A673 (cell line): ENCODE measurements around the gene MYO1D. TPM values are rescaled to one million over a fixed set of nuclear protein-coding genes. Genes with fewer than 3 reads are reported as not detected.

ENCODE experiments used
- BruUV-seq: library from RNA; stranded (reverse); fragments of 400-500 nt; replicated peaks from 2 replicates; lab custom pipeline; 2021; lab: Mats Ljungman, UMichigan
- CTCF ChIA-PET: fragments of 300-600 bp; sonication (Branson Sonifier 250); formaldehyde crosslinking; loops from one replicate; lab custom pipeline; 2022; ENCODE audit warnings: antibody characterized with exemption; lab: Charles Lee
- POLR2A ChIA-PET: fragments of 300-600 bp; sonication (Branson Sonifier 250); formaldehyde crosslinking; loops from one replicate; lab custom pipeline; 2022; ENCODE audit warnings: antibody characterized with exemption; ENCODE audit not compliant: low non-redundant PET; lab: Charles Lee
- DNase-seq: peaks from one replicate; pipeline ENCODE4 v3.0.0-alpha.2; 2015; ENCODE audit warnings: low spot score
- H3K27ac ChIP-seq: fragments of 200-600 bp; sonication (generic); 2 replicates; pipeline ENCODE4 v1.5.1; 2016; ENCODE audit warnings: mixed run types, low read depth, mild to moderate bottlenecking, mixed read lengths, antibody characterized with exemption, low read length; ENCODE audit not compliant: poor library complexity, severe bottlenecking
- H3K27me3 ChIP-seq: fragments of 200-600 bp; sonication (generic); replicated peaks from 2 replicates; pipeline ENCODE4 v1.6.1; 2017; ENCODE audit warnings: mixed run types, low read depth, mild to moderate bottlenecking, mixed read lengths, antibody characterized with exemption, low read length; ENCODE audit not compliant: insufficient read depth, poor library complexity
- H3K36me3 ChIP-seq: fragments of 200-600 bp; sonication (generic); 2 replicates; pipeline ENCODE4 v1.6.1; 2016; ENCODE audit warnings: mixed run types, mild to moderate bottlenecking, mixed read lengths, antibody characterized with exemption, low read length; ENCODE audit not compliant: insufficient read depth, poor library complexity, severe bottlenecking
- H3K4me1 ChIP-seq: fragments of 200-600 bp; sonication (generic); 2 replicates; pipeline ENCODE4 v1.6.1; 2017; ENCODE audit warnings: mixed run types, mild to moderate bottlenecking, mixed read lengths, antibody characterized with exemption, low read length; ENCODE audit not compliant: insufficient read depth, poor library complexity, severe bottlenecking
- H3K4me3 ChIP-seq: fragments of 200-600 bp; sonication (generic); 2 replicates; pipeline ENCODE4 v1.5.1; 2016; ENCODE audit warnings: low read depth, mixed run types, mild to moderate bottlenecking, mixed read lengths, low read length; ENCODE audit not compliant: poor library complexity, severe bottlenecking
- H3K9me3 ChIP-seq: fragments of 200-600 bp; sonication (generic); 2 replicates; pipeline ENCODE4 v1.6.1; 2016; ENCODE audit warnings: mixed run types, low read depth, mild to moderate bottlenecking, mixed read lengths, antibody characterized with exemption, low read length; ENCODE audit not compliant: poor library complexity, severe bottlenecking
- CTCF ChIP-seq: fragments of 300-800, 200-600 bp; sonication (generic); conservative IDR thresholded peaks from 2 replicates; pipeline ENCODE4 v1.5.1; 2017; ENCODE audit warnings: low read depth, mild to moderate bottlenecking, antibody characterized with exemption, low read length, moderate library complexity, mixed read lengths
- EZH2 ChIP-seq: fragments of 200-600 bp; sonication (generic); IDR thresholded peaks from 2 replicates; pipeline ENCODE4 v1.6.1; 2017; ENCODE audit warnings: borderline replicate concordance, low read depth, mild to moderate bottlenecking, mixed read lengths, antibody characterized with exemption, low read length; ENCODE audit not compliant: poor library complexity, severe bottlenecking
- intact Hi-C: fragments of 100-400 bp; cut with micrococcal nuclease; formaldehyde crosslinking; loops from one replicate; pipeline ENCODE4 v1.10.0; 2022; ENCODE audit not compliant: unreplicated experiment
- total RNA-seq: library from RNA; stranded (reverse); gene quantifications from 2 replicates; pipeline ENCODE4 v1.2.3, GENCODE V29; 2021

Gene MYO1D
- total RNA-seq, 1 experiment from 2014 or later, result 10.4 TPM

GRCh38 chr17:32732296-32732642, 144.7 kb downstream of the MYO1D start:
- TF ChIP-seq EZH2, result no peak
- BruUV-seq, result no TSS peak
- no peak overlapping the region for H3K4me3 ChIP-seq
- intact Hi-C loops, result no loop called here
- H3K9me3 ChIP-seq, result no peaks in the 10 kb centered on the region
- H3K4me1 ChIP-seq, result no peaks in the 10 kb centered on the region
- ChIA-PET CTCF (no interaction called here), POLR2A (no interaction called here)
- no peaks in the 10 kb centered on the region for H3K36me3 ChIP-seq
- H3K27me3 ChIP-seq, result no peaks in the 10 kb centered on the region
- H3K27ac ChIP-seq, result no peak overlapping the region
- no peak for DNase-seq

- no peak for TF ChIP-seq EZH2
- no peak for TF ChIP-seq CTCF
- Histone ChIP-seq H3K27ac (no peak overlapping the region), H3K9me3 (no peaks in the 10 kb centered on the region), H3K4me1 (no peaks in the 10 kb centered on the region), H3K27me3 (no peaks in the 10 kb centered on the region), H3K4me3 (no peak overlapping the region), H3K36me3 (no peaks in the 10 kb centered on the region)
- intact Hi-C loops, result no loop called here
- POLR2A ChIA-PET, result no interaction called here
- CTCF ChIA-PET, result no interaction called here
- DNase-seq, result no peak
- BruUV-seq, result no TSS peak
Observed at GRCh38 chr17:32731556-32732295, 145.2 kb downstream of the MYO1D start.

DNA sequence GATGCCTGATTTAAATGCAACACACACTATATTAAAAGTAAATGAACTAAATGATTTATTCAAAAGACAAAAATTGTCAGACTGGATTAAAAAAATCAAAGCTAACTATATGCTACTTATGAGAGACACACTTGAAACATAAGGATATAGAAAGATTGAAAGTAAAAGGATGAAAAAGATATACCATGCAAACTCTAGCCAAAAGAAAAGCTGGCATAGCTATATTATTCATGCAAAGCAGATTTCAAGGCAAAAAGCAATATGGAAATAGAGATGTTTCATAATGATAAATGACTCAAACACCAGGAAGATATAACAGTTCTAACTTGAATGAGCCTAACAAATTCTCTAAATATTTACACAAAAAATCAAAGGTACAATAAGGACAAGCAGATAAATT, 149.2 kb downstream of the MYO1D start:
- no TSS peak for BruUV-seq
- intact Hi-C loops, result no loop called here
- DNase-seq, result no peak
- CTCF ChIA-PET, result no interaction called here
- POLR2A ChIA-PET, result no interaction called here
- Histone ChIP-seq H3K27me3 (no peaks in the 10 kb centered on the region), H3K9me3 (no peaks in the 10 kb centered on the region), H3K27ac (no peak overlapping the region), H3K36me3 (no peaks in the 10 kb centered on the region), H3K4me3 (no peak overlapping the region), H3K4me1 (no peaks in the 10 kb centered on the region)
- TF ChIP-seq EZH2 (no peak), CTCF (no peak)

GRCh38 chr17:32725697-32726096, 151.2 kb downstream of the MYO1D start:
- TF ChIP-seq EZH2 (no peak), CTCF (no peak)
- Histone ChIP-seq H3K9me3 (no peaks in the 10 kb centered on the region), H3K36me3 (no peaks in the 10 kb centered on the region), H3K4me1 (no peaks in the 10 kb centered on the region), H3K27me3 (no peaks in the 10 kb centered on the region), H3K27ac (no peak overlapping the region), H3K4me3 (no peak overlapping the region)
- ChIA-PET POLR2A (no interaction called here), CTCF (no interaction called here)
- BruUV-seq, result no TSS peak
- DNase-seq, result no peak
- intact Hi-C loops, result no loop called here
